T-cell (primary cell): Measurements from ENCODE around the gene MLF2. TPM values are rescaled to one million over a fixed set of nuclear protein-coding genes. Genes with fewer than 3 reads are reported as not detected.

Experiments used
- ATAC-seq, 4 experiments: fragments of 200-7000 bp in 3 of 4; fragments of 150-1000 bp in 1 of 4; cut with Tn5 transposase; replicated peaks in 1 of 4; 1 replicate in 3 of 4; 2 replicates in 1 of 4; pipeline ENCODE4 v1.10.0; 2021; ENCODE audit warnings: moderate library complexity in 3 of 4, mild to moderate bottlenecking in 2 of 4, moderate number of reproducible peaks in 1 of 4
- CTCF ChIA-PET, 2 donors: fragments of 300-600 bp; sonication (Branson Sonifier 250); formaldehyde crosslinking; loops; one replicate each; lab custom pipeline; 2022; ENCODE audit warnings: antibody characterized with exemption in 2 of 2; lab: Charles Lee
- POLR2A ChIA-PET, 2 donors: fragments of 300-600 bp; sonication (Branson Sonifier 250); formaldehyde crosslinking; loops; one replicate each; lab custom pipeline; 2022; ENCODE audit warnings: antibody characterized with exemption in 2 of 2; lab: Charles Lee
- DNase-seq, 35 experiments: peaks; one replicate each; pipeline versions ENCODE4 v3.0.0 to v3.0.0-alpha.2; 2013 to 2023
- H3K27ac ChIP-seq: one replicate; pipeline ENCODE4 v1.5.1; 2013; ENCODE audit warnings: low read length
- H3K27me3 ChIP-seq, 2 experiments: replicated peaks in 1 of 2; 1 replicate in 1 of 2; 2 replicates in 1 of 2; pipeline versions ENCODE4 v1.6.1 to v1.7.0; 2013; ENCODE audit warnings: low read length in 1 of 2, mixed read lengths in 1 of 2; ENCODE audit not compliant: control insufficient read depth in 2 of 2, insufficient read depth in 2 of 2; ENCODE audit errors: extremely low read depth in 1 of 2
- H3K36me3 ChIP-seq, 2 donors: 1 replicate in 1 of 2; 2 replicates in 1 of 2; pipeline versions ENCODE4 v1.6.1 to v1.7.0; 2013; ENCODE audit warnings: low read length in 1 of 2; ENCODE audit not compliant: control insufficient read depth in 2 of 2, insufficient read depth in 1 of 2; ENCODE audit errors: extremely low read depth in 1 of 2
- H3K4me1 ChIP-seq, 2 experiments: 1 replicate in 1 of 2; 2 replicates in 1 of 2; pipeline versions ENCODE4 v1.6.1 to v1.7.0; 2013; ENCODE audit warnings: low read length in 2 of 2, mixed read lengths in 1 of 2; ENCODE audit not compliant: insufficient read depth in 2 of 2, control insufficient read depth in 1 of 2; ENCODE audit errors: extremely low read depth in 1 of 2
- H3K4me3 ChIP-seq, 2 donors: 1 replicate in 1 of 2; 2 replicates in 1 of 2; pipeline versions ENCODE4 v1.5.1 to v1.7.0; 2013; ENCODE audit warnings: mild to moderate bottlenecking in 2 of 2, low read length in 1 of 2, moderate library complexity in 1 of 2; ENCODE audit not compliant: control insufficient read depth in 1 of 2; ENCODE audit errors: extremely low read depth in 1 of 2
- H3K9me3 ChIP-seq: 2 replicates; pipeline ENCODE4 v1.7.0; 2013
- H3K27ac Mint-ChIP-seq, 2 donors: one replicate each; pipeline ENCODE4 v1.8.0; 2020 to 2021; ENCODE audit warnings: mild to moderate bottlenecking in 2 of 2, mixed read lengths in 2 of 2
- H3K27me3 Mint-ChIP-seq, 2 donors: one replicate each; pipeline ENCODE4 v1.8.0; 2021 to 2022; ENCODE audit warnings: mixed read lengths in 2 of 2
- H3K36me3 Mint-ChIP-seq: one replicate; pipeline ENCODE4 v1.8.0; 2021; ENCODE audit warnings: mixed read lengths
- H3K4me1 Mint-ChIP-seq, 3 donors: one replicate each; pipeline ENCODE4 v1.8.0; 2020 to 2022; ENCODE audit warnings: mixed read lengths in 3 of 3, mild to moderate bottlenecking in 1 of 3
- H3K4me3 Mint-ChIP-seq, 3 donors: one replicate each; pipeline ENCODE4 v1.8.0; 2020 to 2022; ENCODE audit warnings: mild to moderate bottlenecking in 3 of 3, mixed read lengths in 3 of 3, moderate library complexity in 3 of 3
- H3K9me3 Mint-ChIP-seq, 3 donors: one replicate each; pipeline ENCODE4 v1.8.0; 2020 to 2022; ENCODE audit warnings: mixed read lengths in 3 of 3
- whole genome bisulfite sequencing: methylation state at CpG from one replicate; pipeline ENCODE4 v1.1.5; 2013; ENCODE audit warnings: missing lambda C conversion rate; ENCODE audit not compliant: insufficient coverage; 5-methylcytosine and 5-hydroxymethylcytosine counted together
- total RNA-seq, 35 experiments: library from RNA in 6 of 35; stranded (reverse) in 6 of 35; fragments of 120-200 nt in 1 of 35; gene quantifications; one replicate each; pipeline versions ENCODE4 v1.2.1 to v1.2.4 and lab custom pipeline; 2013 to 2026

The MLF2 gene
- total RNA-seq, 5 donors from 2014 or later (not counting 1 experiment from before 2014, with no cell fraction given), result 83.3 to 125 (median 88.4) TPM

DNA sequence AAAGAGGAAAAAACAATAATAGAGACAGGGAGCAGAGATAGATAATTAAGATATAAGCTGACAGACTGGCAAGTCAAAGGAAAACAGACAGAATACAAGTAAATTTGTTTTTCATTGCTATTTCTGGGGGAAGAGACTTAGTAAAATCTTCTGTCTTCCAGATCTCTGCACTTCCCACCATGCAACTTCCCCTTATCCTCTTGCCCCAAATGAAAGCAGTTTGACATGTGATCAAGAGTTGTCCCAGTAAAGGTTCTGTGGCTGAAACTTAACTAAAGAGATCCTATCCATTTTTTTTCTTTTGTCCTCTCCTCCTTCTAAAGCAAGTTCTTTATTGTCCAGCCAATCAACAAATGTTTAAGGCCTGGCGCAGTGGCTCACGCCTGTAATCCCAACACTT is 1.5 kb upstream of the MLF2 start:
- Histone ChIP-seq H3K9me3 (no peaks in the 10 kb centered on the region), H3K4me3 (no peak overlapping the region), H3K27me3 (peaks cover 0 to 6% of the 10 kb centered on the region in 2 experiments), H3K36me3 (peaks cover 8 to 23% of the 10 kb centered on the region in 2 donors), H3K27ac (no peak overlapping the region), H3K4me1 (peaks cover 4 to 23% of the 10 kb centered on the region in 2 experiments)
- POLR2A ChIA-PET, result no interaction called here
- Mint-ChIP-seq H3K9me3 (no peaks in the 10 kb centered on the region), H3K4me1 (peaks cover 14 to 32% (median 24%) of the 10 kb centered on the region in 3 donors), H3K27me3 (no peaks in the 10 kb centered on the region), H3K27ac (no peak overlapping the region), H3K4me3 (peak overlapping the region in 1 of 3 donors; percentile 34), H3K36me3 (peaks cover 3% of the 10 kb centered on the region)
- ATAC-seq, result no peak
- no peak for DNase-seq
- CTCF ChIA-PET, result interaction anchor here (0.5 to 3.7 kb wide), 21 partner anchors 8 to 97 kb away, joined by 3 to 34 read pairs (median 6); partner anchors contain the start of genes CDCA3 (in 2 of the 2), PTMS (in 2 of the 2), COPS7A (in 1 of the 2) and USP5 (in 1 of the 2)
- WGBS, result 100% methylated on average over 2 of the region's 2 CpGs

DNA sequence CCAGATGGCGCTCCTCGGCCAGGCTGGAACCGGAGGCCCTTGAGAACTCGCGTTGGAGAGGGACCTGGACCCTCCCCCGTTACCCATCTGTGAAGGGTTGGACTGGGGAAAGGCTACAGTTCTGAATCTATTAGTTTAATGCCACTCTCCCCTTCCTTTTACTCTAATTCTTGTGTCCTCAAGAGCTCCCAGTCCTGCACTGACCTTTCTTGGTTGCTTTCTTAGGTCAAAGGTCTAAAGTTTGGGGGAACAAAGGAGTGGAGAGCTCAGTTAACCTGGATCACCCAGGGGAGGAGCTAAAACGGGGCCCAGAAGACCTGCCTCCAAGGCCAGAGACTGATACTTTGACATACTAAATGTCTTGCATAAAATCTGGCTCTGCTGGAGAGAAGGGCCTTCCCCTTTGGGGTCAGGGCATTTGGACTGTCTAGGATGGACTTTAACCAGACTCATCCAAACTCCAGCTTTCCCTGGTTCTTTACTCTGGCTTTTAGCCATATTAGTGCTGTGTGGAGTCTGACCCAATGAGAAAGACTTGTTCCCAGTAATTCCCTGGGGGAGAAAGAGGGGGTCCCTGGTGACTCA is 923 bp upstream of the MLF2 start:
- no CpG with 5 or more reads among the region's 7 CpGs for WGBS
- peaks cover 4 to 23% of the 10 kb centered on the region in 2 experiments for H3K4me1 ChIP-seq
- ChIA-PET CTCF (interaction anchor here (0.5 to 3.7 kb wide), 25 partner anchors 8 to 119 kb away, joined by 3 to 34 read pairs (median 6); partner anchors contain the start of genes CDCA3 (in 2 of the 2), PTMS (in 2 of the 2), COPS7A (in 1 of the 2) and SPSB2 (in 1 of the 2)), POLR2A (interaction anchor here in 1 of 2 donors (1.0 kb wide), 1 partner anchor 29 kb away, joined by 7 read pairs; no protein-coding TSS in a partner anchor)
- Mint-ChIP-seq H3K36me3 (peaks cover 7% of the 10 kb centered on the region), H3K27ac (peak overlapping the region; percentile 92 to 97), H3K9me3 (no peaks in the 10 kb centered on the region), H3K4me3 (peak overlapping the region; percentile 88 to 93 (median 91)), H3K27me3 (no peaks in the 10 kb centered on the region), H3K4me1 (peaks cover 14 to 31% (median 23%) of the 10 kb centered on the region in 3 donors)
- peak overlapping the region; percentile 99 for H3K27ac ChIP-seq
- peak overlapping the region; percentile 89 to 99 for H3K4me3 ChIP-seq
- ATAC-seq (no peak), DNase-seq (no peak)
- peaks cover 0 to 6% of the 10 kb centered on the region in 2 experiments for H3K27me3 ChIP-seq
- H3K36me3 ChIP-seq, result peaks cover 8 to 28% of the 10 kb centered on the region in 2 donors
- no peaks in the 10 kb centered on the region for H3K9me3 ChIP-seq

- POLR2A ChIA-PET, result interaction anchor here (0.5 to 1.9 kb wide), 7 partner anchors 28 to 1169 kb away, joined by 3 to 7 read pairs (median 3); partner anchors contain the start of genes CD4 (in 1 of the 2), CDCA3 (in 1 of the 2) and USP5 (in 1 of the 2)
- H3K4me3 Mint-ChIP-seq, result peak overlapping the region; percentile 88 to 93 (median 91)
- H3K27me3 ChIP-seq, result peaks cover 0 to 5% of the 10 kb centered on the region in 2 experiments
- peaks cover 19% of the 10 kb centered on the region for H3K36me3 Mint-ChIP-seq
- peak overlapping the region; percentile 99 for H3K27ac ChIP-seq
- H3K36me3 ChIP-seq, result peaks cover 8 to 43% of the 10 kb centered on the region in 2 donors
- peaks cover 14 to 24% (median 17%) of the 10 kb centered on the region in 3 donors for H3K4me1 Mint-ChIP-seq
- CTCF ChIA-PET, result interaction anchor here (0.6 to 3.7 kb wide), 21 partner anchors 14 to 258 kb away, joined by 3 to 34 read pairs (median 5); partner anchors contain the start of genes COPS7A (in 1 of the 2), PTMS (in 1 of the 2), SPSB2 (in 1 of the 2) and ZNF384 (in 1 of the 2)
- H3K4me3 ChIP-seq, result peak overlapping the region; percentile 89 to 99
- no peaks in the 10 kb centered on the region for H3K9me3 Mint-ChIP-seq
- H3K9me3 ChIP-seq, result no peaks in the 10 kb centered on the region
- WGBS, result under 1% methylated on average over 18 of the region's 24 CpGs
- H3K27me3 Mint-ChIP-seq, result no peaks in the 10 kb centered on the region
- peak overlapping the region; percentile 83 to 97 for H3K27ac Mint-ChIP-seq
- ATAC-seq (peak in 1 of 4 experiments; percentile 2), DNase-seq (peak in 5 of 35 experiments; percentile 10 to 28 (median 20))
- H3K4me1 ChIP-seq, result peaks cover 4 to 23% of the 10 kb centered on the region in 2 experiments
Measured at GRCh38 chr12:6752167-6752920, 597 bp downstream of the MLF2 start.

DNA sequence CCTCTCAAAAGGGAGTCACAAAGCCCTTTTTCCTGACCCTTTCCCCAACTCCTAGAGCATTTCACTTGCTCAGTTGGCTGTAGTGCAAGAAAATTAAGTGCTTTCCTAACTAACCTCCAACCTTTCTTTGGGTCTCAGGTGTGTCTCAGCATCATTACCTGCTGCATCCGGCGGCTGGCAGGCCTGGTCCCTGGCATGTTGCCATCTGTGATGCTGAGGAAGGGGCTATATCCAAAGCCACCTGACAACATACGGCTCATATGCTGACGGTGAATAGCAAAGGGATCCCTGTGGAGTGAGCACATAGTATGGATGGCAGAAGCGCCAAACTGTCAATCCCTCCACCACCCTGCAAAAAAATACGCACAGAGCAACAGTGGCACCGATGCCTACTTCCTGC is 1.2 kb downstream of the MLF2 start:
- Histone ChIP-seq H3K9me3 (no peaks in the 10 kb centered on the region), H3K27ac (peak overlapping the region; percentile 99), H3K36me3 (peaks cover 8 to 49% of the 10 kb centered on the region in 2 donors), H3K4me1 (peaks cover 4 to 23% of the 10 kb centered on the region in 2 experiments), H3K27me3 (no peaks in the 10 kb centered on the region), H3K4me3 (no peak overlapping the region)
- DNase-seq, result no peak
- WGBS, result 90% methylated on average over 2 of the region's 7 CpGs
- Mint-ChIP-seq H3K27ac (peak overlapping the region; percentile 83 to 97), H3K9me3 (no peaks in the 10 kb centered on the region), H3K36me3 (peaks cover 24% of the 10 kb centered on the region), H3K4me3 (peak overlapping the region; percentile 88 to 93 (median 91)), H3K4me1 (peaks cover 15 to 24% (median 19%) of the 10 kb centered on the region in 3 donors), H3K27me3 (no peaks in the 10 kb centered on the region)
- ATAC-seq, result no peak
- POLR2A ChIA-PET, result interaction anchor here in 1 of 2 donors (1.9 kb wide), 1 partner anchor 100 kb away, joined by 7 read pairs; the partner anchor contains the start of genes CDCA3 and USP5
- CTCF ChIA-PET, result interaction anchor here (0.6 to 3.7 kb wide), 6 partner anchors 14 to 135 kb away, joined by 3 to 26 read pairs (median 12); partner anchors contain the start of genes COPS7A (in 1 of the 2), PTMS (in 1 of the 2) and SPSB2 (in 1 of the 2)

GRCh38 chr12:6750506-6750905 is 2.4 kb downstream of the MLF2 start:
- Histone ChIP-seq H3K4me3 (no peak overlapping the region), H3K27ac (no peak overlapping the region), H3K4me1 (peaks cover 5 to 31% of the 10 kb centered on the region in 2 experiments), H3K36me3 (peaks cover 8 to 56% of the 10 kb centered on the region in 2 donors), H3K27me3 (no peaks in the 10 kb centered on the region), H3K9me3 (no peaks in the 10 kb centered on the region)
- ChIA-PET POLR2A (no interaction called here), CTCF (interaction anchor here in 1 of 2 donors (0.5 kb wide), 1 partner anchor 120 kb away, joined by 4 read pairs; no protein-coding TSS in a partner anchor)
- peak overlapping the region in 1 of 2 donors; percentile 55 for H3K27ac Mint-ChIP-seq
- ATAC-seq (no peak), DNase-seq (no peak)
- 100% methylated on average over 2 of the region's 4 CpGs for WGBS
- no peaks in the 10 kb centered on the region for H3K27me3 Mint-ChIP-seq
- peaks cover 21 to 30% (median 25%) of the 10 kb centered on the region in 3 donors for H3K4me1 Mint-ChIP-seq
- H3K9me3 Mint-ChIP-seq, result no peaks in the 10 kb centered on the region
- H3K4me3 Mint-ChIP-seq, result no peak overlapping the region
- H3K36me3 Mint-ChIP-seq, result peaks cover 24% of the 10 kb centered on the region
